WTC11 (cell line): ENCODE measurements around the gene CRYBA1. TPM values are rescaled to one million over a fixed set of nuclear protein-coding genes. Genes with fewer than 3 reads are reported as not detected.

ENCODE experiments used
- ATAC-seq: fragments of 200-7000 bp; cut with Tn5 transposase; 2 replicates; pipeline ENCODE4 v1.10.0; 2021; ENCODE audit warnings: mild to moderate bottlenecking, moderate library complexity
- CTCF ChIA-PET: fragments of 300-600 bp; sonication (Branson Sonifier 250); formaldehyde crosslinking; loops from one replicate; lab custom pipeline; 2021; ENCODE audit warnings: antibody characterized with exemption; lab: Charles Lee
- POLR2A ChIA-PET: fragments of 350-600 bp; sonication (Branson Sonifier 250); formaldehyde crosslinking; loops from one replicate; lab custom pipeline; 2021; ENCODE audit warnings: antibody characterized with exemption; lab: Charles Lee
- DNase-seq: peaks from one replicate; pipeline ENCODE4 v3.0.0; 2021; ENCODE audit warnings: low spot score
- H3K27ac Mint-ChIP-seq: 2 replicates; pipeline ENCODE4 v1.8.0; 2021; ENCODE audit warnings: mixed read lengths
- H3K27me3 Mint-ChIP-seq: 2 replicates; pipeline ENCODE4 v1.8.0; 2021; ENCODE audit warnings: low read depth, mild to moderate bottlenecking, moderate library complexity, mixed read lengths
- H3K36me3 Mint-ChIP-seq: 2 replicates; pipeline ENCODE4 v1.8.0; 2021; ENCODE audit warnings: mixed read lengths
- H3K4me1 Mint-ChIP-seq: 2 replicates; pipeline ENCODE4 v1.8.0; 2022; ENCODE audit warnings: mixed read lengths
- H3K4me3 Mint-ChIP-seq: 2 replicates; pipeline ENCODE4 v1.8.0; 2021; ENCODE audit warnings: mild to moderate bottlenecking, moderate library complexity, mixed read lengths
- H3K9me3 Mint-ChIP-seq: 2 replicates; pipeline ENCODE4 v1.8.0; 2021; ENCODE audit warnings: mixed read lengths
- IRF2 ChIP-seq: sonication (generic); formaldehyde crosslinking; IDR thresholded peaks from 2 replicates; pipeline ENCODE4 v1.8.0; 2022; ENCODE audit warnings: low read depth, missing genetic modification reagents, borderline replicate concordance
- MYBL2 ChIP-seq: sonication (generic); formaldehyde crosslinking; IDR thresholded peaks from 2 replicates; pipeline ENCODE4 v1.8.1; 2023; ENCODE audit warnings: mild to moderate bottlenecking, moderate library complexity, missing genetic modification reagents
- PRRX2 ChIP-seq: fragments of 250-450 bp; sonication (Bioruptor Pico); IDR thresholded peaks from 2 replicates; pipeline ENCODE4 v1.8.0; 2021; ENCODE audit warnings: mild to moderate bottlenecking
- RELA ChIP-seq: sonication (generic); formaldehyde crosslinking; IDR thresholded peaks from 2 replicates; pipeline ENCODE4 v1.8.1; 2022; ENCODE audit warnings: missing genetic modification reagents, mild to moderate bottlenecking, borderline replicate concordance
- total RNA-seq: library from RNA; stranded (reverse); gene quantifications from 3 replicates; pipeline ENCODE4 v1.2.3, GENCODE V29; 2021
- TF ChIP-seq, protein P1 (sequence below): sonication (generic); formaldehyde crosslinking; IDR thresholded peaks from 2 replicates; pipeline ENCODE4 v1.8.1; 2022; ENCODE audit warnings: missing genetic modification reagents, borderline replicate concordance
- TF ChIP-seq, protein P2 (sequence below): sonication (generic); formaldehyde crosslinking; IDR thresholded peaks from 2 replicates; pipeline ENCODE4 v1.8.0; 2022; ENCODE audit warnings: mild to moderate bottlenecking, missing genetic modification reagents
- TF ChIP-seq, protein P3 (sequence below): sonication (generic); formaldehyde crosslinking; IDR thresholded peaks from 2 replicates; pipeline ENCODE4 v1.8.1; 2023; ENCODE audit warnings: mild to moderate bottlenecking, missing genetic modification reagents, moderate library complexity
- TF ChIP-seq, protein P4 (sequence below): sonication (generic); formaldehyde crosslinking; IDR thresholded peaks from 2 replicates; pipeline ENCODE4 v1.8.0; 2023; ENCODE audit warnings: missing genetic modification reagents
- TF ChIP-seq, protein P5 (sequence below): sonication (generic); formaldehyde crosslinking; IDR thresholded peaks from 2 replicates; pipeline ENCODE4 v1.8.1; 2022; ENCODE audit warnings: low read depth, missing genetic modification reagents, borderline replicate concordance
- TF ChIP-seq, protein P6 (sequence below): fragments of 250-450 bp; sonication (Bioruptor Pico); IDR thresholded peaks from 2 replicates; pipeline ENCODE4 v1.9.0; 2021; ENCODE audit warnings: mild to moderate bottlenecking
- TF ChIP-seq, protein P7 (sequence below): fragments of 250-450 bp; sonication (Bioruptor Pico); IDR thresholded peaks from 2 replicates; pipeline ENCODE4 v1.9.0; 2021; ENCODE audit warnings: mild to moderate bottlenecking, borderline replicate concordance

Gene CRYBA1
- total RNA-seq, 1 experiment from 2014 or later = not detected

DNA sequence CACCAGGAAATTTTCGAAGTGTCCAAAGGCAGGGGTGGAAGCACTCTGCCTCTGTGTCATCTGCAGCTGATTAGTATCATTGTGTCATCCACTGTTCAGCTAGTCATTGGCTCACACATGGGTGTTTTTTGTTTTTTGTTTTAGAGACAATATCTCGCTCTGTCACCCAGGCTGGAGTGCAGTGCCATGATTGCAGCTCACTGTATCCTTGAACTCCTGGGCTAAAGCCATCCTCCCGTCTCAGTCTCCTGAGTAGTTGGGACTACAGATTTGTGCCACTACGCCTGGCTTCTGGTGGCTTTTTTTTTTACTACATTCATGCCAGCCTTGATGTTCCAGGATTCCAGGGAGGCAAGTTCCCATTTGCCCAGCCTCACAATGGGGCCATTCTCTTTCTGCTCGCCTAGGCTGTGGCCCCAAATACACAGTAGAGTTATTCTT is 34.0 kb upstream of the CRYBA1 start (continued):
- TF ChIP-seq, protein P1, sequence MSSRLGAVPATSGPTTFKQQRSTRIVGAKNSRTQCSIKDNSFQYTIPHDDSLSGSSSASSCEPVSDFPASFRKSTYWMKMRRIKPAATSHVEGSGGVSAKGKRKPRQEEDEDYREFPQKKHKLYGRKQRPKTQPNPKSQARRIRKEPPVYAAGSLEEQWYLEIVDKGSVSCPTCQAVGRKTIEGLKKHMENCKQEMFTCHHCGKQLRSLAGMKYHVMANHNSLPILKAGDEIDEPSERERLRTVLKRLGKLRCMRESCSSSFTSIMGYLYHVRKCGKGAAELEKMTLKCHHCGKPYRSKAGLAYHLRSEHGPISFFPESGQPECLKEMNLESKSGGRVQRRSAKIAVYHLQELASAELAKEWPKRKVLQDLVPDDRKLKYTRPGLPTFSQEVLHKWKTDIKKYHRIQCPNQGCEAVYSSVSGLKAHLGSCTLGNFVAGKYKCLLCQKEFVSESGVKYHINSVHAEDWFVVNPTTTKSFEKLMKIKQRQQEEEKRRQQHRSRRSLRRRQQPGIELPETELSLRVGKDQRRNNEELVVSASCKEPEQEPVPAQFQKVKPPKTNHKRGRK = no peak
- TF ChIP-seq RELA (CRISPR knock-in tag) (no peak), IRF2 (CRISPR knock-in tag) (no peak), PRRX2 (CRISPR knock-in tag) (no peak)
- TF ChIP-seq, protein P2, sequence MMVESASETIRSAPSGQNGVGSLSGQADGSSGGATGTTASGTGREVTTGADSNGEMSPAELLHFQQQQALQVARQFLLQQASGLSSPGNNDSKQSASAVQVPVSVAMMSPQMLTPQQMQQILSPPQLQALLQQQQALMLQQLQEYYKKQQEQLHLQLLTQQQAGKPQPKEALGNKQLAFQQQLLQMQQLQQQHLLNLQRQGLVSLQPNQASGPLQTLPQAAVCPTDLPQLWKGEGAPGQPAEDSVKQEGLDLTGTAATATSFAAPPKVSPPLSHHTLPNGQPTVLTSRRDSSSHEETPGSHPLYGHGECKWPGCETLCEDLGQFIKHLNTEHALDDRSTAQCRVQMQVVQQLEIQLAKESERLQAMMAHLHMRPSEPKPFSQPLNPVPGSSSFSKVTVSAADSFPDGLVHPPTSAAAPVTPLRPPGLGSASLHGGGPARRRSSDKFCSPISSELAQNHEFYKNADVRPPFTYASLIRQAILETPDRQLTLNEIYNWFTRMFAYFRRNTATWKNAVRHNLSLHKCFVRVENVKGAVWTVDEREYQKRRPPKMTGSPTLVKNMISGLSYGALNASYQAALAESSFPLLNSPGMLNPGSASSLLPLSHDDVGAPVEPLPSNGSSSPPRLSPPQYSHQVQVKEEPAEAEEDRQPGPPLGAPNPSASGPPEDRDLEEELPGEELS (CRISPR knock-in tag) = no peak
- TF ChIP-seq, protein P3, sequence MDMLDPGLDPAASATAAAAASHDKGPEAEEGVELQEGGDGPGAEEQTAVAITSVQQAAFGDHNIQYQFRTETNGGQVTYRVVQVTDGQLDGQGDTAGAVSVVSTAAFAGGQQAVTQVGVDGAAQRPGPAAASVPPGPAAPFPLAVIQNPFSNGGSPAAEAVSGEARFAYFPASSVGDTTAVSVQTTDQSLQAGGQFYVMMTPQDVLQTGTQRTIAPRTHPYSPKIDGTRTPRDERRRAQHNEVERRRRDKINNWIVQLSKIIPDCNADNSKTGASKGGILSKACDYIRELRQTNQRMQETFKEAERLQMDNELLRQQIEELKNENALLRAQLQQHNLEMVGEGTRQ (CRISPR knock-in tag) = no peak
- TF ChIP-seq, protein P4, sequence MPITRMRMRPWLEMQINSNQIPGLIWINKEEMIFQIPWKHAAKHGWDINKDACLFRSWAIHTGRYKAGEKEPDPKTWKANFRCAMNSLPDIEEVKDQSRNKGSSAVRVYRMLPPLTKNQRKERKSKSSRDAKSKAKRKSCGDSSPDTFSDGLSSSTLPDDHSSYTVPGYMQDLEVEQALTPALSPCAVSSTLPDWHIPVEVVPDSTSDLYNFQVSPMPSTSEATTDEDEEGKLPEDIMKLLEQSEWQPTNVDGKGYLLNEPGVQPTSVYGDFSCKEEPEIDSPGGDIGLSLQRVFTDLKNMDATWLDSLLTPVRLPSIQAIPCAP (CRISPR knock-in tag) = no peak
- TF ChIP-seq, protein P5, sequence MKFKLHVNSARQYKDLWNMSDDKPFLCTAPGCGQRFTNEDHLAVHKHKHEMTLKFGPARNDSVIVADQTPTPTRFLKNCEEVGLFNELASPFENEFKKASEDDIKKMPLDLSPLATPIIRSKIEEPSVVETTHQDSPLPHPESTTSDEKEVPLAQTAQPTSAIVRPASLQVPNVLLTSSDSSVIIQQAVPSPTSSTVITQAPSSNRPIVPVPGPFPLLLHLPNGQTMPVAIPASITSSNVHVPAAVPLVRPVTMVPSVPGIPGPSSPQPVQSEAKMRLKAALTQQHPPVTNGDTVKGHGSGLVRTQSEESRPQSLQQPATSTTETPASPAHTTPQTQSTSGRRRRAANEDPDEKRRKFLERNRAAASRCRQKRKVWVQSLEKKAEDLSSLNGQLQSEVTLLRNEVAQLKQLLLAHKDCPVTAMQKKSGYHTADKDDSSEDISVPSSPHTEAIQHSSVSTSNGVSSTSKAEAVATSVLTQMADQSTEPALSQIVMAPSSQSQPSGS (CRISPR knock-in tag) = no peak
- TF ChIP-seq, protein P6, sequence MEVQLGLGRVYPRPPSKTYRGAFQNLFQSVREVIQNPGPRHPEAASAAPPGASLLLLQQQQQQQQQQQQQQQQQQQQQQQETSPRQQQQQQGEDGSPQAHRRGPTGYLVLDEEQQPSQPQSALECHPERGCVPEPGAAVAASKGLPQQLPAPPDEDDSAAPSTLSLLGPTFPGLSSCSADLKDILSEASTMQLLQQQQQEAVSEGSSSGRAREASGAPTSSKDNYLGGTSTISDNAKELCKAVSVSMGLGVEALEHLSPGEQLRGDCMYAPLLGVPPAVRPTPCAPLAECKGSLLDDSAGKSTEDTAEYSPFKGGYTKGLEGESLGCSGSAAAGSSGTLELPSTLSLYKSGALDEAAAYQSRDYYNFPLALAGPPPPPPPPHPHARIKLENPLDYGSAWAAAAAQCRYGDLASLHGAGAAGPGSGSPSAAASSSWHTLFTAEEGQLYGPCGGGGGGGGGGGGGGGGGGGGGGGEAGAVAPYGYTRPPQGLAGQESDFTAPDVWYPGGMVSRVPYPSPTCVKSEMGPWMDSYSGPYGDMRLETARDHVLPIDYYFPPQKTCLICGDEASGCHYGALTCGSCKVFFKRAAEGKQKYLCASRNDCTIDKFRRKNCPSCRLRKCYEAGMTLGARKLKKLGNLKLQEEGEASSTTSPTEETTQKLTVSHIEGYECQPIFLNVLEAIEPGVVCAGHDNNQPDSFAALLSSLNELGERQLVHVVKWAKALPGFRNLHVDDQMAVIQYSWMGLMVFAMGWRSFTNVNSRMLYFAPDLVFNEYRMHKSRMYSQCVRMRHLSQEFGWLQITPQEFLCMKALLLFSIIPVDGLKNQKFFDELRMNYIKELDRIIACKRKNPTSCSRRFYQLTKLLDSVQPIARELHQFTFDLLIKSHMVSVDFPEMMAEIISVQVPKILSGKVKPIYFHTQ (CRISPR knock-in tag) = no peak

DNA sequence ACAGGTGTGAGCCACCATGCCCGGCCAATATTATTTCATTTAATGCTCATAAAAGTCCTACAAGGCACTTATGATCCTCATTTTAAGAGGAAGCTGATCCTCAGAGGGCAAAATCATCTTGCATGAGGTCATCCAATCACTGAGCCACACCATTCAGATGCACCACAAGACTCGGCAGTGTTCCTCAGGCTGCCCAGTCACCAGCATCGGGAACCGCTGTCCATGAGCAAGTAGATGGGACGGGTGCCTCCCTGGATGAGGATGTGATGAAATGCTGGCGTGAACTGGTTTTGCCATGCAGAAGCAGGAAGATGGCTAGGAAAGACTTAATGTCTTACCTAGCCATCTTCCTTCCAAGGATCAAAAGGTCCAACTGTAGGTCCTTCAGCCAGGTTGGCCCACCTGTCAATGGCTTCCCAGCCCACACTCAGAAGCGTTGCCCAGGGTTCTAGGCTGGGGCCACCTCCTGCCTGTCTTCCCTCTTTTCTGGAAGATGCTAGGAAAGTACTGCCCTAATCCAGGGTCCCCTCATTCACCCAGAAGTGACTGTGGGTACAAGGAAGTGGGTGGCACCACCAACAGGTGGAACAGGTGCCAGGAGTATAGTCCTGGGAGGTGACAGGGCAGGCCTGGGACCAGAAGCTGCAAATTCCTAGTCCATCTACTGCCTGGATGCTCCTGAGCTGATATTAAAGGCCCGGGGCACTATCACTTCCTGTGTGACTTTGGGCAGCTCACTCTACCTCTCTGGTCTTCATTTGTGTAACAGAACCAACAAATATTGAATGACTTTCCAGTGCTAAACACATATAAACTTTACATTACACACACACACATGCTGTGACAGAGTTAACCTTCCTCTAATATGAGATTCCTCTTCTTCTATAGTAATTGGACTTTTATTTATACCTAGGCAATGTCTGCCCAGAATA is 32.2 kb upstream of the CRYBA1 start:
- TF ChIP-seq, protein P7, sequence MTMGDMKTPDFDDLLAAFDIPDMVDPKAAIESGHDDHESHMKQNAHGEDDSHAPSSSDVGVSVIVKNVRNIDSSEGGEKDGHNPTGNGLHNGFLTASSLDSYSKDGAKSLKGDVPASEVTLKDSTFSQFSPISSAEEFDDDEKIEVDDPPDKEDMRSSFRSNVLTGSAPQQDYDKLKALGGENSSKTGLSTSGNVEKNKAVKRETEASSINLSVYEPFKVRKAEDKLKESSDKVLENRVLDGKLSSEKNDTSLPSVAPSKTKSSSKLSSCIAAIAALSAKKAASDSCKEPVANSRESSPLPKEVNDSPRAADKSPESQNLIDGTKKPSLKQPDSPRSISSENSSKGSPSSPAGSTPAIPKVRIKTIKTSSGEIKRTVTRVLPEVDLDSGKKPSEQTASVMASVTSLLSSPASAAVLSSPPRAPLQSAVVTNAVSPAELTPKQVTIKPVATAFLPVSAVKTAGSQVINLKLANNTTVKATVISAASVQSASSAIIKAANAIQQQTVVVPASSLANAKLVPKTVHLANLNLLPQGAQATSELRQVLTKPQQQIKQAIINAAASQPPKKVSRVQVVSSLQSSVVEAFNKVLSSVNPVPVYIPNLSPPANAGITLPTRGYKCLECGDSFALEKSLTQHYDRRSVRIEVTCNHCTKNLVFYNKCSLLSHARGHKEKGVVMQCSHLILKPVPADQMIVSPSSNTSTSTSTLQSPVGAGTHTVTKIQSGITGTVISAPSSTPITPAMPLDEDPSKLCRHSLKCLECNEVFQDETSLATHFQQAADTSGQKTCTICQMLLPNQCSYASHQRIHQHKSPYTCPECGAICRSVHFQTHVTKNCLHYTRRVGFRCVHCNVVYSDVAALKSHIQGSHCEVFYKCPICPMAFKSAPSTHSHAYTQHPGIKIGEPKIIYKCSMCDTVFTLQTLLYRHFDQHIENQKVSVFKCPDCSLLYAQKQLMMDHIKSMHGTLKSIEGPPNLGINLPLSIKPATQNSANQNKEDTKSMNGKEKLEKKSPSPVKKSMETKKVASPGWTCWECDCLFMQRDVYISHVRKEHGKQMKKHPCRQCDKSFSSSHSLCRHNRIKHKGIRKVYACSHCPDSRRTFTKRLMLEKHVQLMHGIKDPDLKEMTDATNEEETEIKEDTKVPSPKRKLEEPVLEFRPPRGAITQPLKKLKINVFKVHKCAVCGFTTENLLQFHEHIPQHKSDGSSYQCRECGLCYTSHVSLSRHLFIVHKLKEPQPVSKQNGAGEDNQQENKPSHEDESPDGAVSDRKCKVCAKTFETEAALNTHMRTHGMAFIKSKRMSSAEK (CRISPR knock-in tag) = no peak
- TF ChIP-seq MYBL2 (CRISPR knock-in tag) = no peak
- TF ChIP-seq, protein P2 (CRISPR knock-in tag) = no peak
- Mint-ChIP-seq H3K27me3 (no peaks in the 10 kb centered on the region), H3K4me3 (no peak overlapping the region), H3K4me1 (peaks cover 2% of the 10 kb centered on the region), H3K9me3 (no peaks in the 10 kb centered on the region), H3K36me3 (no peaks in the 10 kb centered on the region), H3K27ac (no peak overlapping the region)
- ATAC-seq = no peak
- ChIA-PET CTCF (interaction anchor here (2.2 to 8.5 kb wide), 5 partner anchors 66 to 98 kb away, joined by 9 to 222 read pairs (median 39); no protein-coding TSS in a partner anchor), POLR2A (interaction anchor here (0.5 kb wide), 1 partner anchor 294 kb away, joined by 3 read pairs; no protein-coding TSS in a partner anchor)
- DNase-seq = no peak
